GM12873 (cell line): ENCODE results near the gene PRR29.

Experiments used
- TF ChIP-seq, protein P1 (sequence below): IDR thresholded peaks from 2 replicates; pipeline ENCODE4 v1.5.1; 2012; ENCODE audit warnings: low read depth, mild to moderate bottlenecking, moderate library complexity, low read length, control low read depth; ENCODE audit not compliant: insufficient read depth; ENCODE audit errors: missing control alignments

PRR29 gene

DNA sequence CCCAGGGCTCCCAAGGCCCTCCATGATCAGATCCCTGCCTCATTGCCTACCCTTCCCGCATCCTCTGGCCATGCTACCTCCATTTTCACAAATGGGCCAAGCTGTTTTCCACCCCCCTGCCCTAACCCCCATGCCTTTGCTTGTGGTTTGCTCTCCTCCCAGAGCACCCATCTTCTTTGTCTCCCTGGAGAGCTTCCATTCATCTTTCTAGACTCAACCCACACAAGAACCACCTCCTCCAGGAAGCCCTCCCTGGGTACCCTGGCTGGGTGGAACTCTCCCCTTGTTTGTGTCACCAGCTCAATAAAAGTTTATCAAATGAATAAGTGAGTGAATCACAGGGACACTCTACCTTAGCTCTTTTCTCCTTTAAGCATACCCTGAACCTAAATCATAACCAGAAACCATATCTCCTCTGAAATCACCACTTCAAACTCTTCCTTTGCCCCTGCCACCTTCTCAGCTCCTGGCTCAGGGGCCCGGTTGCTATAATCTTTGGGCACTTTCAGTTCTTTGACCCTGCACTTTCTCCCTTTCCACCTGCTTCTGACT, 22.5 kb upstream of the PRR29 start:
- TF ChIP-seq, protein P1, sequence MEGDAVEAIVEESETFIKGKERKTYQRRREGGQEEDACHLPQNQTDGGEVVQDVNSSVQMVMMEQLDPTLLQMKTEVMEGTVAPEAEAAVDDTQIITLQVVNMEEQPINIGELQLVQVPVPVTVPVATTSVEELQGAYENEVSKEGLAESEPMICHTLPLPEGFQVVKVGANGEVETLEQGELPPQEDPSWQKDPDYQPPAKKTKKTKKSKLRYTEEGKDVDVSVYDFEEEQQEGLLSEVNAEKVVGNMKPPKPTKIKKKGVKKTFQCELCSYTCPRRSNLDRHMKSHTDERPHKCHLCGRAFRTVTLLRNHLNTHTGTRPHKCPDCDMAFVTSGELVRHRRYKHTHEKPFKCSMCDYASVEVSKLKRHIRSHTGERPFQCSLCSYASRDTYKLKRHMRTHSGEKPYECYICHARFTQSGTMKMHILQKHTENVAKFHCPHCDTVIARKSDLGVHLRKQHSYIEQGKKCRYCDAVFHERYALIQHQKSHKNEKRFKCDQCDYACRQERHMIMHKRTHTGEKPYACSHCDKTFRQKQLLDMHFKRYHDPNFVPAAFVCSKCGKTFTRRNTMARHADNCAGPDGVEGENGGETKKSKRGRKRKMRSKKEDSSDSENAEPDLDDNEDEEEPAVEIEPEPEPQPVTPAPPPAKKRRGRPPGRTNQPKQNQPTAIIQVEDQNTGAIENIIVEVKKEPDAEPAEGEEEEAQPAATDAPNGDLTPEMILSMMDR = no peak

DNA sequence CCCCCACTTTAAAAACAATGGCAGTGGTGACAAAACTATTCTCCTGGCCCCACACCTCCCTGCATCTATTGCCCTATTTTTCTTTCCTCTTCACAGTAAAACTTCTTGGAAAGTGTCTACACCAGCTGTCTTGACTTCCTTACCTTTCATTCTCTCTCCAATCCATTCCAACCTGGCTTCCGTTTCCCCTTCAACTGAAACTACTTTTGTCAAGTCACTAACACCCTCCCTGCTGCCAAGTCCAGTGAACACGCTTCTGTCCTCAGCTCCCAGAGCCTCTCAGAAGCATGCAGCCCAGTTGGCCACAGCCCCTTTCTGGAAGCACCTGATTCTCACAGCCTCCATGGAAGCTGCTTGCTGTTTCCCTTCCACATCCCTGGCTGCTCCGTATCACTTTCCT, 21.4 kb upstream of the PRR29 start:
- TF ChIP-seq, protein P1 = no peak

DNA sequence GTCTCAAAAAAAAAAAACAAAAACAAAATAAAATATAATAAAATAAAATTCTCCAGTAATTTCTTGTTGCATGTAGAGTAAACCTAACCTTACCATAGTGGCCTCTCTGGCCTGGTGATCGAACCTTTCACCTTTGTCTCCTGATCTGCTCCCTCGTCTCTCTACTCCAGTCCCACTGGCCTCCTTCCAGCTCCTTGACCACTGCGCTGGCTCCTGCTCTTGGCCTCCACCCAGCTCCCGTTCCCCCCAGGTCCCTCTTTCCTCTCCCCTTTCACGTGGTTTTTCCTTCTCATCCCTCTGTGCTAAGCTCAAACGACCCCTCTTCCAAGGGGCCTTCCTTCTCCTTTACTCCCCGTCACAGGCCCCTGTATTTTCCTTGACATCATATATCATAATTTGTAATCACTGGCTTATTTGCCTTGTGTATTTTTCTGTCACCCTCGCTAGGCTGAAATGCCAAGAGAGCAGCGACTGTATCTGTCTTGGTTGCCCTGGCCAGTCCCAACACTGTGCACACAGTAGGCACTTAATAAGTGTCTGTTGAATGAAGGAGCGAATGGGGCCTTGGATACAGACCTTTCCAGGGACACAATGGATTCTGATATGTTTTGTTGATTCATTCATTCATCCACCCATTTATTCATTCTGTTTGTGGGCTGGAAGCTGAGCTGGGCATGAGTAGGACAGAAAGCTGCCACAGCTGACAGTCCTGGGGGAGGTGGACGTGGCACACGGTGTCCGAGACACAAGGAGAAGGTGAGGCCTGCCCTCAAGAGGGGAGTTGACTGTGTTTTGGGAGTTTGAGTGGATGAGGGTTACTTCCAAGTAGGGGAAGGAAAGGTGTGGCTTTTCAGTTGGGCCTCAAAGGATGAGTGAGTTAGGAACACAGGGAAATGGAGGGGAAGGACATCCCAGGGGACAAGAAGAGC, 19.6 kb upstream of the PRR29 start:
- TF ChIP-seq, protein P1 = no peak

DNA sequence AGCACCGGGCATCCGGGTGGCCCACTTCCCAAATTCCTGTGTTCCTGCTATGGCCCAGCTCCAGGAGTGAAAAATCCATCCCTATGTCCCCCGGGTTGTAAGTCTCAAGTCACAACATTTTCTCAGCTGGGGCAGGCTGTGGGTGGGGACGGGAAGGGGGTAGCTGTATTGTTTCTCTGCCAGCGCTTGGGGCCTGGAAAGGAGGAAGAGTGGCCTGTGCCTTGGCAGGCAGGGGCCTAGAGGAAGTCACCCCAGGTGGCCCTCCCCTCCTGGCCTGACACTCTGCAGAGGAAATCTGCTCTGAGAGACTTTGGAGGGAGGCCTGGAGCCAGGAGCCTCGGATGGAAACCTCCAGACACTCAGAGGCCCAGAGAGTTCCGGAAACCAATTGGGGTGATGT, 14.8 kb upstream of the PRR29 start:
- TF ChIP-seq, protein P1 = no peak

DNA sequence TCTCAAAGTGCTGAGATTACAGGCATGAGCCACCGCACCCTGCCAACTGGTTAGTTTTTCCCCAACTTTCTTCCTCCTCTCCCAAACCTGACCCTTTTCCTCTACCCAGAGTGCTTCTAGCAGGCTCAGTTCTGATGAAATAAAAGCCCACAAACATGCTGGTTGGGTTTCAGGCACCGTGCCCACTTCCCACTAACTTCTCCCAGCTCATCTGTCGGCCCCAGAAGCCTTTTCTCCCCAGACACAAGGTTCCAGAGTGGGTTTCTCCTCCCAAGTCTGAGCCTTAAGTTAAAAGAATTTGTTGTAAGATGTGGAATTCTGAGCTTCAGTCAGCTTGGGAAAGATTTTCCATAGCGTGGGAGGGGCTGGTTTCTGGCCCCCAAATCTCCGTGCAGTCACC, 13.9 kb upstream of the PRR29 start:
- TF ChIP-seq, protein P1 = no peak

DNA sequence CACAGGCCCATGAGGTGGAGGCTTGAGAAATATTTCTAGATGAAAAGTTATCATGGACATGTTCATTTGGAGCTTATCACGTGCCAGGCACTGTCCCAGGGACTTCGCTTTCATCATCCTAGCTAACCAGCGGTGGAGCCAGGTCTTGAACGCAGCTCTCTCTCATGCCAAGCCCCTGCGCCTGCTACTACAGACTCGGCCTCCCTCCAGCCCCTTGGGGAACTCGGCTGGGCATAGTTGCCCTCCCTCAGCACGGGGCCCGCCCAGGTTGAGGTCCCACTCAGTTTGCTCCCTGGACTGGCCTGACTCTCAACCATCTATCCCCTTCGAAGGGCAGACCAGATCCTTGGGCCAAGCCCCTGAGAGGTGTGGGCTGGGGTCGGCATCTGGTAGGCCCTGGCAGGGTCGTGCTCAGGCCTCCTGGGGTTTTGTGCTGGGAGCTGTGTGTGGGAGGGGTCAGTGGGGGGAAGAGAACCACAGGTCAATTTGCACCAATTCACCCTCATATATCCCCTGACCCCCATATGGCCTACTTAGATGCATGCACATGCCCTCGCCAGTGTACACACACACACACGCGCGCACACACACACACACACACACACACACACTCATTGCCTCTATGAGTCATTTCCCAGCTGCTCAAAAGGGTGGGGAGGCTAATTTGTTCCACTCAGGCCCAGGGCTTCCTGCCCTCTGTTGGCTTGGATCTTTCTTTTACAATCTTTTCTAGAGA, 13.3 kb upstream of the PRR29 start:
- TF ChIP-seq, protein P1 = no peak
